H1 (cell line): Measurements from ENCODE around the gene AGT. TPM values are rescaled to one million over a fixed set of nuclear protein-coding genes. Genes with fewer than 3 reads are reported as not detected.

Experiments used
- CBX8 ChIP-seq: fragments of 300-800, 300-1000 bp; sonication (generic); IDR thresholded peaks from 2 replicates; pipeline ENCODE4 v1.7.1; 2016; ENCODE audit warnings: low read depth, low read length, borderline replicate concordance
- CTBP2 ChIP-seq: IDR thresholded peaks from 2 replicates; pipeline ENCODE4 v1.7.0; 2011; ENCODE audit warnings: borderline replicate concordance, mild to moderate bottlenecking, moderate library complexity, mixed read lengths, low read length; ENCODE audit not compliant: insufficient read depth, insufficient read length
- SP4 ChIP-seq: IDR thresholded peaks from 2 replicates; pipeline ENCODE4 v1.6.1; 2012; ENCODE audit warnings: low read length, inconsistent platforms
- polyA plus RNA-seq, 7 experiments: library from polyadenylated mRNA; depleted of rRNA in 3 of 7; stranded (reverse) in 5 of 7; unstranded in 2 of 7; fragments of >200 nt in 5 of 7; fragments of 200-250 nt in 2 of 7; gene quantifications; 1 replicate in 5 of 7; 2 replicates in 1 of 7; 4 replicates in 1 of 7; pipeline versions ENCODE4 v1.2.1 to v1.2.3, GENCODE V29; 2011 to 2013; ENCODE audit warnings: missing spikeins in 2 of 7, mixed read lengths in 2 of 7
- total RNA-seq: library from RNA; stranded (reverse); fragmentation: NEBNext Ultra II Directional; extraction: Animal tissue kit (Norgen Biotek cat#: 25700); gene quantifications from 2 replicates; pipeline ENCODE4 v1.2.1, GENCODE V29; 2021
- TF ChIP-seq, protein P1 (sequence below): fragments of 300-600 bp; sonication (generic); IDR thresholded peaks from 2 replicates; pipeline ENCODE4 v1.7.1; 2012; ENCODE audit warnings: low read length, moderate library complexity, mild to moderate bottlenecking, inconsistent platforms; ENCODE audit not compliant: insufficient replicate concordance

Gene AGT
- total and polyA plus RNA-seq, 2 of the 8 experiments (the other 6 are each of a cell fraction or from before 2014, with no cell fraction given): 0.20 TPM; not detected in 1

DNA sequence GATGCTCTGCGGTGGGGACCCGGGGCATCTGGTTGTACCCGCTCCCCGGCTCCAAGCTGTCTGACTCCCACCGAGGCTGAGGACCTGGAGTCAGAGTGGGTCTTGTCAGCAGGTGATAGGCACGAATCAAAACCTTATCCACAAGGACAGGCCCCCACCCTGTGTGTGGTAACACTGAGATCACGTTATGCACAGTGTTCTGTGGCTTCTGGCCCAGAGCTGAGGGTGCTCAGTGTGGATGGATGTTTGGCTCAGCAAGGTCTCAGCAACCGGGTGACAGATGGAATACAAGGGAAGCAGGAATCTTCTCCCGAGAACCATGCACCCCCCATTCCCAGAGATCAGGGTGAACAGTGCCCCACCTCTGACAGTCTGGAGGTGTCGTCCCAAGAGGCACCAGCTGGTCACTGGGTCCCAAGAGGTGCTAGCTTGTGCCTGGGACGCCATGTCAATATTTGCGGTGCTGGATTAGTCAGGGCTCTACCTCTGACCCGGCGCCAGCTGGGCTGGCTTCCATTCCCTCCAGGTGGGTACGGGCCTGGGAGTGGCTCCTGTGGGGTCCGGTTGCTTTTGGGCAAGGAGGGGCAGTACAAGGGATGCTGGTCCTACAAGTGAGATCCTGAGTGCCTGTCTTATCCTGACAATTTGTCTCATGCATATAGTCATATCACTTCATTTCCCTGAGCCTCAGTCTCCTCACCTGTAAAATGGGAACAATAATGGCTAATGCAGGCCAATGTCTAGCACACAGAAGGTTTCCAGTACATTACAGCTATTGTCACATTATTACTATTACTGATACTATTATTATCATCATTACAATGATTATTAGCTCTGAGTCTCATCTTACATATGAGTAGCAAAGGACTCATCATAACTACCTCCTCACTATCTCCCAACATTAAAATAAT, 34.2 kb upstream of the AGT start (continued):
- no peak for TF ChIP-seq CTBP2
- TF ChIP-seq, protein P1, sequence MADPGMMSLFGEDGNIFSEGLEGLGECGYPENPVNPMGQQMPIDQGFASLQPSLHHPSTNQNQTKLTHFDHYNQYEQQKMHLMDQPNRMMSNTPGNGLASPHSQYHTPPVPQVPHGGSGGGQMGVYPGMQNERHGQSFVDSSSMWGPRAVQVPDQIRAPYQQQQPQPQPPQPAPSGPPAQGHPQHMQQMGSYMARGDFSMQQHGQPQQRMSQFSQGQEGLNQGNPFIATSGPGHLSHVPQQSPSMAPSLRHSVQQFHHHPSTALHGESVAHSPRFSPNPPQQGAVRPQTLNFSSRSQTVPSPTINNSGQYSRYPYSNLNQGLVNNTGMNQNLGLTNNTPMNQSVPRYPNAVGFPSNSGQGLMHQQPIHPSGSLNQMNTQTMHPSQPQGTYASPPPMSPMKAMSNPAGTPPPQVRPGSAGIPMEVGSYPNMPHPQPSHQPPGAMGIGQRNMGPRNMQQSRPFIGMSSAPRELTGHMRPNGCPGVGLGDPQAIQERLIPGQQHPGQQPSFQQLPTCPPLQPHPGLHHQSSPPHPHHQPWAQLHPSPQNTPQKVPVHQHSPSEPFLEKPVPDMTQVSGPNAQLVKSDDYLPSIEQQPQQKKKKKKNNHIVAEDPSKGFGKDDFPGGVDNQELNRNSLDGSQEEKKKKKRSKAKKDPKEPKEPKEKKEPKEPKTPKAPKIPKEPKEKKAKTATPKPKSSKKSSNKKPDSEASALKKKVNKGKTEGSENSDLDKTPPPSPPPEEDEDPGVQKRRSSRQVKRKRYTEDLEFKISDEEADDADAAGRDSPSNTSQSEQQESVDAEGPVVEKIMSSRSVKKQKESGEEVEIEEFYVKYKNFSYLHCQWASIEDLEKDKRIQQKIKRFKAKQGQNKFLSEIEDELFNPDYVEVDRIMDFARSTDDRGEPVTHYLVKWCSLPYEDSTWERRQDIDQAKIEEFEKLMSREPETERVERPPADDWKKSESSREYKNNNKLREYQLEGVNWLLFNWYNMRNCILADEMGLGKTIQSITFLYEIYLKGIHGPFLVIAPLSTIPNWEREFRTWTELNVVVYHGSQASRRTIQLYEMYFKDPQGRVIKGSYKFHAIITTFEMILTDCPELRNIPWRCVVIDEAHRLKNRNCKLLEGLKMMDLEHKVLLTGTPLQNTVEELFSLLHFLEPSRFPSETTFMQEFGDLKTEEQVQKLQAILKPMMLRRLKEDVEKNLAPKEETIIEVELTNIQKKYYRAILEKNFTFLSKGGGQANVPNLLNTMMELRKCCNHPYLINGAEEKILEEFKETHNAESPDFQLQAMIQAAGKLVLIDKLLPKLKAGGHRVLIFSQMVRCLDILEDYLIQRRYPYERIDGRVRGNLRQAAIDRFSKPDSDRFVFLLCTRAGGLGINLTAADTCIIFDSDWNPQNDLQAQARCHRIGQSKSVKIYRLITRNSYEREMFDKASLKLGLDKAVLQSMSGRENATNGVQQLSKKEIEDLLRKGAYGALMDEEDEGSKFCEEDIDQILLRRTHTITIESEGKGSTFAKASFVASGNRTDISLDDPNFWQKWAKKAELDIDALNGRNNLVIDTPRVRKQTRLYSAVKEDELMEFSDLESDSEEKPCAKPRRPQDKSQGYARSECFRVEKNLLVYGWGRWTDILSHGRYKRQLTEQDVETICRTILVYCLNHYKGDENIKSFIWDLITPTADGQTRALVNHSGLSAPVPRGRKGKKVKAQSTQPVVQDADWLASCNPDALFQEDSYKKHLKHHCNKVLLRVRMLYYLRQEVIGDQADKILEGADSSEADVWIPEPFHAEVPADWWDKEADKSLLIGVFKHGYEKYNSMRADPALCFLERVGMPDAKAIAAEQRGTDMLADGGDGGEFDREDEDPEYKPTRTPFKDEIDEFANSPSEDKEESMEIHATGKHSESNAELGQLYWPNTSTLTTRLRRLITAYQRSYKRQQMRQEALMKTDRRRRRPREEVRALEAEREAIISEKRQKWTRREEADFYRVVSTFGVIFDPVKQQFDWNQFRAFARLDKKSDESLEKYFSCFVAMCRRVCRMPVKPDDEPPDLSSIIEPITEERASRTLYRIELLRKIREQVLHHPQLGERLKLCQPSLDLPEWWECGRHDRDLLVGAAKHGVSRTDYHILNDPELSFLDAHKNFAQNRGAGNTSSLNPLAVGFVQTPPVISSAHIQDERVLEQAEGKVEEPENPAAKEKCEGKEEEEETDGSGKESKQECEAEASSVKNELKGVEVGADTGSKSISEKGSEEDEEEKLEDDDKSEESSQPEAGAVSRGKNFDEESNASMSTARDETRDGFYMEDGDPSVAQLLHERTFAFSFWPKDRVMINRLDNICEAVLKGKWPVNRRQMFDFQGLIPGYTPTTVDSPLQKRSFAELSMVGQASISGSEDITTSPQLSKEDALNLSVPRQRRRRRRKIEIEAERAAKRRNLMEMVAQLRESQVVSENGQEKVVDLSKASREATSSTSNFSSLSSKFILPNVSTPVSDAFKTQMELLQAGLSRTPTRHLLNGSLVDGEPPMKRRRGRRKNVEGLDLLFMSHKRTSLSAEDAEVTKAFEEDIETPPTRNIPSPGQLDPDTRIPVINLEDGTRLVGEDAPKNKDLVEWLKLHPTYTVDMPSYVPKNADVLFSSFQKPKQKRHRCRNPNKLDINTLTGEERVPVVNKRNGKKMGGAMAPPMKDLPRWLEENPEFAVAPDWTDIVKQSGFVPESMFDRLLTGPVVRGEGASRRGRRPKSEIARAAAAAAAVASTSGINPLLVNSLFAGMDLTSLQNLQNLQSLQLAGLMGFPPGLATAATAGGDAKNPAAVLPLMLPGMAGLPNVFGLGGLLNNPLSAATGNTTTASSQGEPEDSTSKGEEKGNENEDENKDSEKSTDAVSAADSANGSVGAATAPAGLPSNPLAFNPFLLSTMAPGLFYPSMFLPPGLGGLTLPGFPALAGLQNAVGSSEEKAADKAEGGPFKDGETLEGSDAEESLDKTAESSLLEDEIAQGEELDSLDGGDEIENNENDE: no peak
- TF ChIP-seq SP4: no peak
- no peak for TF ChIP-seq CBX8
